ENCODE results near the gene ZFAND3. TPM values are rescaled to one million over a fixed set of nuclear protein-coding genes. Genes with fewer than 3 reads are reported as not detected.
"Not testable (repeated sequence)": the region's sequence is repeated elsewhere in the genome, so short reads cannot be mapped to it uniquely, and the experiment has no call there.

ZFAND3 gene
- polyA plus RNA-seq, 1 donor = 84.0 TPM

DNA sequence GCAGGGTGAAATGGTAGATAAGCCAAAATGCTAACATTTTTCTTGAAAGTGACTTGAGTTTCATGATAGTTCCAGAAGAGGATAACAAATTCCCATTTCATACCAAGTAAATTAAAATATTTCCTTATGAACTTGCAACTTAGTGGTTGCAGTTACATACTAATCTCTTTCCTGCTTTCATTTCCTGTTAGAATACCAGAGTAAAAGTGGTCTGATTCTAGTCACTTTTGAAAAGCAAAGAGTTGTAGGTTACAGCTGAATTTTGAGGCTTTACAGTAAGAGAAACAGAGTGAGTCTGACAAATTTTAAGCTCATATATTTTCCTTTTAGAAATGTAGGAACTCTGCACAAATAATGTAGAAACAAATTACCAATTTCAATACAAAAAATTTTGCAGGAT lies 117.4 kb downstream of the ZFAND3 start:
- DNase-seq (ENCODE audit: low read depth) = no peak

DNA sequence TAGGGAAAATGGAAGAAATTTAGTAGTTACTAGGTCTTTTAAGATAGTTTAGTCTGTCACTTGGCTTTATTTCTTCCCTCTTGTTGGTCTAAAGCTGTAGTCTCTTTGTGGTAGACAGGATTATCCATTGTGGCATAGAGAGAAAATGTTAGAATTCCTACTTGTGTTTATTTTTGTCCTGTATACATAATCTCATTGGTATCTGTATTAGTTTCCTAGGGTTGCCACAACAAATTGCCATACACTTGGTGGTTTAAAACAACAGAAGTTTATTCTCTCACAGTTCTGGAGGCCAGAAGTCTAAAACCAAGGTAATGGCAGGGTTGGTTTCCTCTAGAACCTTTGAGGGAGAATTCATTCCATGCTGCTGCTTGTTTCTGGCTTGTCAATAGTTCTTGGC lies 119.4 kb downstream of the ZFAND3 start:
- DNase-seq (ENCODE audit: low read depth) = no peak

DNA sequence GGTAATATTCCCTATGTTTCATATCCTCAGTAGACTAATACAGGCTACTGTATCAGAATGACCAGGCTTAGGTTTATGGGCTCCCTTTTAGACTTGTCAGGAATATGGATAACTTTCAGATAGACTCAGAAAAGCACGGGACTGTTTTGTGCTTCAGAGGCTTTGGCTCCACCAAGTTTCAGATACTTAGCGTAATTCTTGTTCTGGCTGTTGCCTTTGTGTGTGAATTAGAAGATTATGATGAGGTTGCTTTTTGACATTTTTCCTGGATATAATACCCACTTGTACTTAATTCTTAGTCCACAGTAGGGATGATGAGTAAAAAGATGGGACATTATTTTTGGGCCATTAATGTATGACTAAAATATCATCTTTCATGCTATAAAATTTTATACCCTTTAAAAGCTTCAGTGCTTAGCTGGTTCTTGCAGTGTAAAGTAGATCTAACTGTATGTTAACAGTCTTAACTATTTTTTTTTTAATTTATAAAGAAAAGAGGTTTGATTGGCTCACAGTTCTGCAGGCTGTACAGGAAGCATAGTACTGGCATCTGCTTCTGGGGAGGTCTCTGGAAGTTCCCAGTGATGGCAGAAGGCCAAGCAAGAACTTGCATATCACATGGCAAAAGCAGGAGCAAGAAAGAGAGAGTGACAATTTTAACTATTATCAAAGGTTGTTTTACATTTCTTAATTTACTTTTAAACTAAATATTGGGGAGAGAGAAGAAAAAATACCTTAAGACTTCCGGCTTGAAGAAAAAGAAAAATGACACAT lies 120.7 kb downstream of the ZFAND3 start:
- no peak for DNase-seq (ENCODE audit: low read depth)

DNA sequence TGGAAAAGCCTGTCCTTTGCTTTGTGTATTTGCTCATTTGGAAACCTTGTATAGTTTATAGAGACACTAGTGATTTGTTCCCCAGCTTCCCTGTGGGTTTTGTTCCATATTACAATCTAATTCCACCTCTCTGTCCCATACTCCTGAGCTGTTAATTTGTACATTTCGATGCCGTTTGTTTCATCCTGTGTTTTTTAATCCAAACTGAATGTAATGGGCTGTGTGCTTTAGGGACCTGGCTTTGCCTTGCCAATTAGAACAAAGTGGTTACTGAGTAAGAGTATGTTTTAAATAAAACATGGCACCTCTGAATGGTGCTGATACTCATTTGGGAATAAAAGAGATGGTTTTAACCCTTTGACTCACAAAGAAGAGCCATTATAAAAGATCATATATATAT lies 122.3 kb downstream of the ZFAND3 start:
- no peak for DNase-seq (ENCODE audit: low read depth)

DNA sequence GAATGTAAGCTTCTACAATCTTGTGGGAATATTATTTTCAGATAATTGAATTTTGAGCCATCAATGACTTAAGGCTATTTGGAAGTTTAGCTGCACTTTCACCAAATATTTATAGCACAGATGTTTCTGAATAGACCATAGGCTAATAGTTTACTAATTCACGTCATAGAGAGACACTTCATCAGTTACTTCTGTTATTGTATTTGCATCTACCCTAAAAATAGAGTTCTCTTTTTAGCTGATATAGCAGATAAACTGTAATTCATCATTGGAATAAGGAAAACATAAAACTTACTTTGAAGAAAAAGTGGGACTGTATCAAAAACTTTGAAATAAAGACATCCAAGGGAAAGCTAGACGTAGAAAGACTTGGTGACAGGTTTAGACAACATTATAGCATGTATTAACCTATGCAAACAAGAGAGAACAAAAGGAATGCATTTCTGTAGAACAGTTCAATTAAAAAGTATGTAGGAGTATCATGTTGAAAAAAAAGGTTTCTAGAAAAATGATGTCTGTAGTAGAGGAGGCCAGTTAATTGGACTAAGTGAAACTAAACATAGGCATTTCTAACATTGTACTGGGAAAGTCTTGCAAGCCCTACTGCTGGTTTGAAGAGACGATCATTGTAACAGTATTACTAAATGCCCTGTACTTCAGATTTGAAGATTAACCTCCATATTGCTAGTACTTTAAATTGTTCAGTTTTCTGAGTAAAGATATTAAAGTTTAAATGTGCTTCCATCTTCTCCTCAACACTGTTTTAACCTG lies 123.3 kb downstream of the ZFAND3 start:
- DNase-seq (ENCODE audit: low read depth) = no peak

DNA sequence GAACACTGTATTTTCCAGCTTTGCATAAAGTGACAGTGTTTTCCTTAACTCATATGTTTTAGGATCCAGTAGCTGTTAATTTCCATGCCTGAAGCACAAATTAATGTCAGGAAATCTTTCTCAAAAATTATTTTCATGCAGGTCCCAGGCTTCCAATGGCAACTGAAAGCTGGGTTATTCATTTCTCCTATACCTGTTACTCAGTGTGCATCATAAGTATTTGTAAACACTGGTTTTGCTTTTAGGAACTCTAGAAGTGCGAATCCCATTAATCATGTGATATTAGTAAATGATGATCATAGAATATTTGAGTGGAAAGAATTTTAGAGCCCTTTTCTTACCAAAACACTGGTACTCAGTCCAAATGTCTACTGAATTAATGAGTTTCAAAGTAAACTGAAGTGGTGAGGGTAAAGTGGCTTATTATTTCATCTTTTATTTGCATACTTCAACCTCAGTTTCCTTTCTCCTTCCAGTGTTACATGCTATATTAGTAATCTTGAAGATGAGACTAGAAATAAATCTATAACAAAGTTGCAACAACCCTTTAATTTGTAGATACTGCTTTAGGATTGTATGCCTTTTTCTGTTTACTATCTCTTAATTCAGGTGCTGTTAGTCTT lies 124.0 kb downstream of the ZFAND3 start:
- no peak for DNase-seq (ENCODE audit: low read depth)

DNA sequence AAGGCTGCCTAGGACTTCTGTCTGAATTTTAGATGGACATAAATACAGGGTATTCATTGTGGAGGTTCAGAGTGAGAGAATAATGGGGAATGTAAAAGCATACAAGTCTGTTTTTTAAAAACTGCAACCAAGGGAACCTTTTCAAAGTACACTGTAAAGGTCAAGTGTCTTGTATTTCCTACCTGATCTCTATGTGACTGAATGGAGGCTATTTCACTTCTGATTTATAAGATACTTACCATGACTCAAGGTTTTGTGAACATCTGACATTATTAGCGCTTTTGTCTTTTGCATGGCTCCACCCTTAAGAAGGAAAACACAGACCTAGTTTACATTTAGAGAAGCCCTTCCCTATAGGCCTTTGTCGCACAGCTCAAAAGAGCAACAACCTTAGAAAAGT lies 126.5 kb downstream of the ZFAND3 start:
- no peak for DNase-seq (ENCODE audit: low read depth)

DNA sequence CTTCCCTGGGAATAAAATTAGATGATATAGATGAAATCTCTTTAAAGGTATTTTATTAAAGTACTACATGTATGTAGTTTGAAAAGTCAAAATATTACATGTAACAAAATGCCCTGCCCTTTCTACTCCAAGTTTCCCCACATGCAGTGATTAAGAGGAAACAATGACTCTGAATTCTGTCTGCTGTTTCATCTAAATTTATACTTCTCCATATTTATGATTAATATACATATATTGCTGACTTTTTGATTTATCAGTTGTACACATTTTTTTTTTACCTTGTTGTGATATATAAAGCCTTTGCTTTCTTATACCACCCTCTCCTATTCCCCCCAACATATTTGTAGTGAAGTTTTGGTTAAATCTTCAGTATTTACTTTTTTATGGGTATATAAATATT lies 127.9 kb downstream of the ZFAND3 start:
- no peak for DNase-seq (ENCODE audit: low read depth)

DNA sequence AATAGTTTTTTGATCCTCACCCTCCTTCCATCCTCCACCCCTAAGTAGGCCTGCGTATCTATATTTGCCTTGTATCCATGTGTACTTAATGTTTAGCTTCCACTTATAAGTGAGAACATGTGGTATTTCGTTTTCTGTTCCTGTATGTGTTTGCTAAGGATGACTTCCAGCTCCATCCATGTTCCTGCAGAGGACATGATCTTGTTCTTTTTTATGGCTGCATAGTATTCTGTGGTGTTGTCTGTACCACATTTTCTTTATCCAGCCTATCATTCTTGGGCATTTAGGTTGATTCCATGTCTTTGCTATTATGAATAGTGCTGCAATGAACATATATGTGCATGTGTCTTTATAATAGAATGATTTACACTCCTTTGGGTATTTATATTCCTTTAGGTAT lies 129.1 kb downstream of the ZFAND3 start:
- not testable (repeated sequence) for DNase-seq (ENCODE audit: low read depth)

DNA sequence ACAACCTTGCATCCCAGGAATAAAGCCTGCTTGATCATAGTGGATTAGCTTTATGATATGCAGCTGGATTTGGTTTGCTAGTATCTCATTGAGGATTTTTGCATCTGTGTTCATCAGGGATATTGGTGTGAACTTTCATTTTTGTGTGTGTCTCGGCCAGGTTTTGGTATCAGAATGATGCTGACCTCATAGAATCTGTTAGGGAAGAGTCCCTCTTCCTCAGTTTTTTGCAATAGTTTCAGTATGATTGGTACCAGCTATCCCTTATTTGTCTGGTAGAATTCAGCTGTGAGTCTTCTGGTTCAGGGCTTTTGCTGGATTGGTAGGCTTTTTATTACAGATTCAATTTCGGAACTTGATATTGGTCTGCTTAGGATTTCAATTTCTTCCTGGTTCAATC lies 132.5 kb downstream of the ZFAND3 start:
- DNase-seq (ENCODE audit: low read depth) = no peak

DNA sequence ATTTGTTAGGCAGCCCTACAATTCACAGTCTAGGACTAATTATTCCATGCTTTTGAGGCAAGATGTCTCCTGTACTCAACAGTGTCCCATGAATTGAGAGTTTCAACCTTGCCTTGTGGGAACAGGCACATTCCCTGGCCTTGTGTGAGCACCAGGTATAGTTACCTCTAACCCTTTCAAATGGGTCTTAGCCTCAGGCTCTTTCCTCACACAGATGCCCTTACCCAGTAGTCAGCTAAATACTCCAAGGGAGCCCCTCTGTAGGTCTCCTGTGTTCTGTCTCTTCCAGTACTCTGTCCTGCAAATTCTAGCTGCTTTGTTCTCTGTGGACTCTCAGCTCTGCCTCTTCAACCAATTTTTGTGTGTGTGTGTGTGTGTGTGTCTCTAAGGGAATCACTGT lies 135.3 kb downstream of the ZFAND3 start:
- no peak for DNase-seq (ENCODE audit: low read depth)

DNA sequence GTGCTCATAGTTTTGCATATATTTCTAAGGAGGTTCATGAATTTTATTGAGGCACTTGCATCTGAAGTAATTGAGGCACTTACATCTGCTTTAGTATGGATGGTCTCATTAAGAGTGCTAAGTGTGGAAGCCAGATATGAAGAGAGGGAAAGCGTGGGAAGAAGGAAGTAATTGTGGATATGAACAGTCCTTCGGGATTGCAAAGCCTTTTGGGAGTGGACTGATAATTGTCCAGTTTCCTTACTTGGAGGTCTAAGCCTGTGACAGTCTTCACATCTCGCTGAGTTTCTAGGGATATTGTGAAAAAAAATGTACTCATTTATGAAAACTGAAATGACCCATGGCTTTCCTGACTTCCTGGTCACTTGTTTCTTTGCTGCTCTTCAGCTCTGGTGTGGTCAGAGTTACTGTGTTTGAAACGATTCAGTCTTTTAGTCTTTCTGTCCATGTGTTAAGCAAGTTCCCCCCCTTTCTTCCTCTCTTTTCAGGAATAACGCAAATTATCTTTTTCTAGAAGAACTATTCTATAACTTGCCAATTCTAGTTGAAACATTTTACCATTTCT lies 137.3 kb downstream of the ZFAND3 start:
- no peak for DNase-seq (ENCODE audit: low read depth)

DNA sequence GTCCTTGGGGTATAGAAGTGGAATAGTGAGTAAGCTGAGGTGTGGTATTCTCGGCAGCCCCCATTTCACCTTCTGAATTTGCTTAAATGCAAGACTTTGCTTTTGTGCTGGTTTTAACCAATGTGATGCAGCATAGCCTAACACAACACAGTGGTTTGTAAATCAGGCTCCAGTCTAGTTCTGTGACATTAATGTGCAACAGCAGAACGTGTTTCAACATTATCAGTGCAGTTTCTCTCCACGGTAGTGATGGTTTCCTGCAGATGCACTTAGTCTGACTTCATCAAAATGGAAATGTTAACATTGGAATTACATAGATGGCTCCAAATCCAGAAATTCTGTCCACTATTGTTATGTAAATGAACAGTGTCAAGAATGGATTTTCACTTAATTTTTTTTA lies 139.5 kb downstream of the ZFAND3 start:
- DNase-seq (ENCODE audit: low read depth) = no peak

DNA sequence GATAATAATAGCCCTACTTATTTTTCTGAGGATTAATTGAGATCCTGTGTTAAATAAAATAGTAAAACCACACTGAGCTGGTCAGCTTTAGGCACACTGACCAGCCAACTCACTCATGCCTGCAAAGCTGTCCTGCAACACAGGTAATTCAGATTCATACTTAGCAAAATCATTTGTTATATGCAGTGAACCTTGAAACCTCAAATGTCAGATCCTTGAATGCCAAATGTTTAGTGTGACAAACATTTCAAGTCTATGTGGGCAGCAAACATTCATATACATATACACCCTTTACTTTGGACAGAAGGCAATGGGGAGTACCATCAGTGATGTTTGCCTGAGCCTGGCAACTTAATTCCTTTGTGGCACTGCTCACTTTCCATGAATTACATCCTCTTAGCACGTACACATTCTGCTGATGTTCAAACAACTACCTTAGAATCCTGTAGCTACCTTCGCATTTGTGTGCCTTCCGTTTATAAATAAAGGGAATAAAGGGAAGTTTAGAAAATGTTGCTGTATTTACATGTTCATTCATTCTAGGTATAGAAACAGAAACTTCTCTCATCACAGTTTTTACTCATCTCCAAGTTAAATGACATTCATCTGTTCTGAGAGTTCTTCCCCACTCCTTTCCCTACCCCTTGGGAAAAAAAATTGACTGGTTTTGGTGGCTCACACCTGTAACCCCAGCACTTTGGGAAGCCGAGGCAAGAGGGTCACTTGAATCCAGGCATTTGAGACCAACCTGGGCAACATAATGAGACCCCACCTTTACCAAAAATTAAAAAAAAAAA lies 140.8 kb downstream of the ZFAND3 start:
- no peak for DNase-seq (ENCODE audit: low read depth)

DNA sequence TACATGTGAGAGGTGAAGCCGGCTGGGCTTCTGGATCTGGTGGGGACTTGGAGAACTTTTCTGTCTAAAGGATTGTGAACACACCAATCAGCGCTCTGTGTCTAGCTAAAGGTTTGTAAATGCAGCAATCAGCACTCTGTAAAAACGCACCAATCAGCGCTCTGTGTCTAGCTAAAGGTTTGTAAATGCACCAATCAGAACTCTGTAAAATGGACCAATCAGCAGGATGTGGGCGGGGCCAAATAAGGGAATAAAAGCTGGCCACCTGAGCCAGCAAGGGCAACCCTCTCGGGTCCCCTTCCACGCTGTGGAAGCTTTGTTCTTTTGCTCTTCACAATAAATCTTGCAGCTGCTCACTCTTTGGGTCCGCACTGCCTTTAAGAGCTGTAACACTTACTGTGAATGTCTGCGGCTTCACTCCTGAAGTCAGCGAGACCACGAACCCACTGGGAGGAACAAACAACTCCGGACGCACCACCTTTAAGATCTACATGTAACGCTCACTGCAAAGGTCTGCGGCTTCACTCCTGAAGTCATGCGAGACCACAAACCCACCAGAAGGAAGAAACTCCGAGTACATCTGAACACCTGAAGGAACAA lies 143.1 kb downstream of the ZFAND3 start:
- not testable (repeated sequence) for DNase-seq (ENCODE audit: low read depth)

DNA sequence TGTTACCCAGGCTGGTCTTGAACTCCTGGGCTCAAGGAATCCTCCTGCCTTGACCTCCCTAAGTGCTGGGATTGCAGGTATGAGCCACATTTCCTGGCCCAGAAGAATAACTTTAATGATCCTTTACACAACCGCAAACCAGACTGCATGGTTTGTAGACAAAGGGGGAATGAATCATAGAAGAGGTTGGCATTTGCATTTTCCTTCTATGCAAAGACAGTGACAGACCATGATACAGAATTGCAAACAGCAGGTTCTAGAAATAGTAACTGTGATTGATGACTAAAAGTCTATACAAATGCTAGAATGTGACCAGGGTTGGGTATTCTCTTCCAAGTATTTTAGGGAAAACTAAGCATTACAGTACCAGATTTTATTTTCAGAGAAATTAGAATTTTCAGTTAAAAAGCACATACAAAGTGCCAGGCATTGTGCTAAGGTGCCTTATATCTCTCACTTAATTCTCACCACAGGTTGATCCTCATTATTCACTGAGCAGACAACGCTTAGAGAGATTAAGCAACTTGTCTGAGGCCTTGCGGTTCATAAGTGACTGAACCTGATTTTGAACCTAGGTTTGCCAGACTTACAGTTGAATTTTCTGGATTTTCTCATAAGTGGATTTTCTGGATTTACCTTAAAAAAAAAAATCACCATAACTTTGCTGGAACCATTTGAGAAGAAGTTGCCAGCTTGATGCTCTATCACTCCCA lies 146.6 kb downstream of the ZFAND3 start:
- DNase-seq (ENCODE audit: low read depth) = no peak

DNA sequence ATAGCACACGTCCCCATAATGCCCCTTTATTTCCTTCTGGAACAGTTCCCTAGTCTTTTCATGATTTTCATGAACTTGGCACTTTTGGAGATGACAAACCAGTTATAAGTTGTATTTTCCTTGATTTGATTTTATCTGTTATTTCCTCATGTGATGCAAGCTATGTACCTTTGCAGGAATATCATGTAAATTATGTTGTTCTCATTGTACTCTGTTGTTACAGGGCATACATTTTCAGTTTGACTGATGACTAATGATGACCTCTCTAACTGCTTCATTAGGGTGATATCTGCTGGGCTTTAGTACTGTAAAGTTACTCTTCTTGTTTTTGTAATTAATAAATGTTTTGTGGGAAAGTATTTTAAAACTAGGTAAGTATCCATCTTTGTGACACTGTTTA lies 147.3 kb downstream of the ZFAND3 start:
- no peak for DNase-seq (ENCODE audit: low read depth)

DNA sequence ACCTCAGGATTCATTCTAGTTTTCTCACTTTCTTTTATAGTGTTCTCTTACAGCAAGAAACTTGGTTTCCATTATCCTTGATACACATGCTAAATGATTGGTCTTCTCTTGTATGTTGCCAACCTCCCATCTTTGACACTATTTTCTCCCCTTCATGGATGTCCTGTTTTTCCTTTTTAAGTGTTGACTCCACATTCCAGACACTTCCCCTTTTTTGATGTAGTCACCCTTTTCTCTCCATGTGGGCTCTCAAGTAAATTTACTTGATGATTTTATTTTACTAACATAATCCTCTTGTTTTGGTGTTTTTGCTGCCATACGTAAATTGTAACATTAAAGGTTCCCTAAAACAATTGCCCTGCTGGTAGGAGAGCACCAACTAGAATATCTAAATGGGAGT lies 148.1 kb downstream of the ZFAND3 start:
- DNase-seq (ENCODE audit: low read depth) = no peak

DNA sequence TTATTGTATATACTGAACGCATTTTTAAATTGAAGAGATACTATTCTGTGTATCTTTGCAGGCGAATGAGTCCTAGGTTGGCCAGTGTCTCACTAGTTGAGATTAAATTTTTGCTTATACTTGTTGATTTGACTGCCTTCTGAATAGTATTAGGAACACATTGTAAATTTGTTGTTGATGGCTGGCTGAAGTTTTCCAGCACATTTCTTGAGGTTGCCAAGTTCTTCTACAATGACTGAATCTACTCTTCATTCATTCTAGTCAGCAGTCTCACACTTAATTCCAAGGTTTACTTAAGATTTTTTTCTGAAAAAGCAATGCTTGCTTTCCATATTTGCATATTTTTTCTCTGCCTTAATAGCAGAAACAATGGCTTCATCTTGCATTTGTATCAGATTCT lies 151.7 kb downstream of the ZFAND3 start:
- no peak for DNase-seq (ENCODE audit: low read depth)

DNA sequence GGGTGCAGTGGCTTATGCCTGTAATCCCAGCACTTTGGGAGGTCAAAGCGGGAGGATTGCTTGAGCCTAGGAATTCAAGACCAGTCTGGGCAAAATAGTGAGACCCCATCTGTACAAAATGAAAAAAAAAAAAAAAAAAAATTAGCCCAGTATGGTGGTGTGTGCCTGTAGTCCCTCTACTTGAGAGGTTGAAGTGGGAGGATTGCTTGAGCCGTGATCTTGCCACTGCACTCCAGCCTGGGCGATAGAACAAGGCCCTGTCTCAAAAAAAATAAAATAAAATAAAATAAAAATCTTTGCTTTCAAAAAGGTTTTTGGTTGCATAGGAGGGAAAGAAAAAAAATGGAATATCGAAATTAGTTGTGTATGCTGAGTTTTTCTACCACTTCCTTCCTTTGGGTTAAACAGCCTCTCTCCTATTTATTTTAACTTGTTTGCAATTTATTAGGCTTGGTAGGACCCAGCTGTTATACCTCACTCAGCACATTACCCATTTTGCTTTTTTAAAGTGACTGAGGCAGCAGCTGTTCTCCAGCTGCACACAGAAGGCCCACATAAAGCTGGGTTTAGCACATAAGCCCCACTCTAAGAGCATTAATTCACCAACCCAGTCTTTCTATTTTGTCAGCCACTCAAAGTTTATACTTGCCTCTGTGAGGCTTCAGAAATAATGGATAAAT lies 152.3 kb downstream of the ZFAND3 start:
- DNase-seq (ENCODE audit: low read depth) = no peak
